H9 (cell line): ENCODE results near the gene KCNG2. TPM values are rescaled to one million over a fixed set of nuclear protein-coding genes. Genes with fewer than 3 reads are reported as not detected.
A peak's percentile ranks its signal among the peaks of the same experiment; 100 is the strongest.

Experiments used
- DNase-seq: peaks from one replicate; pipeline ENCODE4 v3.0.0-alpha.2; 2017
- H2AFZ ChIP-seq: one replicate; pipeline ENCODE4 v1.6.1; 2013; ENCODE audit warnings: mild to moderate bottlenecking, low read length, control low read depth, moderate library complexity
- H2AK5ac ChIP-seq: 2 replicates; pipeline ENCODE4 v1.6.1; 2013; ENCODE audit warnings: low read length, control low read depth, mixed read lengths; ENCODE audit not compliant: insufficient read length
- H2BK120ac ChIP-seq: one replicate; pipeline ENCODE4 v1.6.1; 2013; ENCODE audit warnings: low read depth, mild to moderate bottlenecking, low read length, control low read depth, inconsistent platforms; ENCODE audit not compliant: poor library complexity, severe bottlenecking
- H2BK12ac ChIP-seq: 2 replicates; pipeline ENCODE4 v1.6.1; 2013; ENCODE audit warnings: low read length, control low read depth, mixed read lengths, low read depth; ENCODE audit not compliant: insufficient read length
- H2BK15ac ChIP-seq: 2 replicates; pipeline ENCODE4 v1.6.1; 2013; ENCODE audit warnings: low read depth, low read length, control low read depth
- H2BK20ac ChIP-seq: one replicate; pipeline ENCODE4 v1.6.1; 2013; ENCODE audit warnings: low read depth, mild to moderate bottlenecking, low read length, control low read depth, inconsistent platforms; ENCODE audit not compliant: poor library complexity, severe bottlenecking
- H2BK5ac ChIP-seq: 2 replicates; pipeline ENCODE4 v1.6.1; 2013; ENCODE audit warnings: low read length, control low read depth, mixed read lengths; ENCODE audit not compliant: insufficient read length
- H3K14ac ChIP-seq: 2 replicates; pipeline ENCODE4 v1.6.1; 2013; ENCODE audit warnings: low read length, control low read depth; ENCODE audit not compliant: insufficient read depth
- H3K18ac ChIP-seq: 2 replicates; pipeline ENCODE4 v1.6.1; 2013; ENCODE audit warnings: low read depth, mild to moderate bottlenecking, mixed read lengths, low read length, control low read depth; ENCODE audit not compliant: insufficient read length
- H3K23ac ChIP-seq: 2 replicates; pipeline ENCODE4 v1.6.1; 2013; ENCODE audit warnings: low read length, control low read depth, mixed read lengths, low read depth; ENCODE audit not compliant: insufficient read length
- H3K23me2 ChIP-seq: 2 replicates; pipeline ENCODE4 v1.6.1; 2013; ENCODE audit warnings: low read depth, mild to moderate bottlenecking, mixed read lengths, low read length, control low read depth; ENCODE audit not compliant: insufficient read length, poor library complexity, severe bottlenecking
- H3K27ac ChIP-seq: 2 replicates; pipeline ENCODE4 v1.5.1; 2013; ENCODE audit warnings: low read length, control low read depth, mixed read lengths, low read depth; ENCODE audit not compliant: insufficient read length
- H3K27me3 ChIP-seq: 2 replicates; pipeline ENCODE4 v1.6.1; 2013; ENCODE audit warnings: low read length, control low read depth, inconsistent platforms; ENCODE audit not compliant: insufficient read depth
- H3K4ac ChIP-seq: 2 replicates; pipeline ENCODE4 v1.6.1; 2013; ENCODE audit warnings: low read depth, mild to moderate bottlenecking, control low read depth, inconsistent platforms, low read length, moderate library complexity
- H3K4me1 ChIP-seq: 2 replicates; pipeline ENCODE4 v1.6.1; 2013; ENCODE audit warnings: low read length, control low read depth, inconsistent platforms; ENCODE audit not compliant: insufficient read depth
- H3K4me2 ChIP-seq: 2 replicates; pipeline ENCODE4 v1.6.1; 2013; ENCODE audit warnings: low read length, control low read depth, mixed read lengths; ENCODE audit not compliant: insufficient read length, insufficient read depth
- H3K56ac ChIP-seq: 2 replicates; pipeline ENCODE4 v1.6.1; 2013; ENCODE audit warnings: low read depth, mild to moderate bottlenecking, mixed read lengths, low read length, control low read depth; ENCODE audit not compliant: insufficient read length
- H3K79me1 ChIP-seq: 2 replicates; pipeline ENCODE4 v1.6.1; 2013; ENCODE audit warnings: low read depth, mild to moderate bottlenecking, moderate library complexity, low read length, control low read depth, inconsistent platforms; ENCODE audit not compliant: insufficient read depth, poor library complexity, severe bottlenecking
- H3K79me2 ChIP-seq: 2 replicates; pipeline ENCODE4 v1.6.1; 2013; ENCODE audit warnings: low read length, control low read depth, inconsistent platforms; ENCODE audit not compliant: insufficient read depth
- H3K9ac ChIP-seq: 2 replicates; pipeline ENCODE4 v1.6.1; 2013; ENCODE audit warnings: low read length, control low read depth, mixed read lengths; ENCODE audit not compliant: insufficient read length; ENCODE audit errors: extremely low read depth
- H3K9me3 ChIP-seq: one replicate; pipeline ENCODE4 v1.6.1; 2013; ENCODE audit warnings: low read depth, low read length, inconsistent platforms; ENCODE audit not compliant: control insufficient read depth
- H3T11ph ChIP-seq: one replicate; pipeline ENCODE4 v1.6.1; 2013; ENCODE audit warnings: mild to moderate bottlenecking, low read length, control low read depth, inconsistent platforms
- H4K20me1 ChIP-seq: one replicate; pipeline ENCODE4 v1.6.1; 2013; ENCODE audit not compliant: control insufficient read depth, insufficient read length, insufficient read depth
- H4K5ac ChIP-seq: 2 replicates; pipeline ENCODE4 v1.6.1; 2013; ENCODE audit warnings: low read depth, mild to moderate bottlenecking, mixed read lengths, low read length, control low read depth; ENCODE audit not compliant: insufficient read length
- H4K8ac ChIP-seq: replicated peaks from 2 replicates; pipeline ENCODE4 v1.6.1; 2013; ENCODE audit warnings: low read length, control low read depth, mixed read lengths, low read depth; ENCODE audit not compliant: insufficient read length
- H4K91ac ChIP-seq: 2 replicates; pipeline ENCODE4 v1.6.1; 2013; ENCODE audit warnings: low read depth, mild to moderate bottlenecking, moderate library complexity, mixed read lengths, low read length, control low read depth; ENCODE audit not compliant: insufficient read length
- H3K27ac Mint-ChIP-seq, 3 experiments: 2 replicates in 2 of 3; 3 replicates in 1 of 3; pipeline ENCODE4 v1.8.0; 2020 to 2021; ENCODE audit warnings: mixed read lengths in 3 of 3, mild to moderate bottlenecking in 1 of 3, moderate library complexity in 1 of 3
- H3K27me3 Mint-ChIP-seq: 2 replicates; pipeline ENCODE4 v1.8.0; 2021; ENCODE audit warnings: low read depth, mild to moderate bottlenecking, moderate library complexity, mixed read lengths
- H3K36me3 Mint-ChIP-seq, 3 experiments: 2 replicates in 2 of 3; 3 replicates in 1 of 3; pipeline ENCODE4 v1.8.0; 2020 to 2021; ENCODE audit warnings: low read depth in 3 of 3, mixed read lengths in 3 of 3; ENCODE audit not compliant: insufficient read depth in 1 of 3
- H3K4me1 Mint-ChIP-seq, 2 experiments: 2 replicates each; pipeline ENCODE4 v1.8.0; 2020; ENCODE audit warnings: mixed read lengths in 2 of 2
- H3K4me3 Mint-ChIP-seq, 2 experiments: 2 replicates in 1 of 2; 3 replicates in 1 of 2; pipeline ENCODE4 v1.8.0; 2020 to 2021; ENCODE audit warnings: mild to moderate bottlenecking in 2 of 2, mixed read lengths in 2 of 2, moderate library complexity in 1 of 2
- H3K9me3 Mint-ChIP-seq, 2 experiments: 2 replicates in 1 of 2; 3 replicates in 1 of 2; pipeline ENCODE4 v1.8.0; 2020; ENCODE audit warnings: mild to moderate bottlenecking in 2 of 2, mixed read lengths in 2 of 2, moderate library complexity in 1 of 2
- CTCF ChIP-seq: fragments of 200-600 bp; sonication (generic); conservative IDR thresholded peaks from 3 replicates; pipeline ENCODE4 v1.8.0; 2021; ENCODE audit warnings: antibody characterized with exemption, mild to moderate bottlenecking
- WGBS: extraction: QIAGEN DNeasy Blood & Tissue Kit; methylation state at CpG from one replicate; pipeline ENCODE4 v1.1.7; 2013; ENCODE audit warnings: missing lambda C conversion rate, low lambda C conversion rate, mixed read lengths; ENCODE audit not compliant: insufficient read length; ENCODE audit errors: extremely low coverage; 5-methylcytosine and 5-hydroxymethylcytosine counted together
- total RNA-seq: library from RNA; stranded (reverse); gene quantifications from 2 replicates; pipeline ENCODE4 v1.2.1, GENCODE V29; 2021

Gene KCNG2
- total RNA-seq, 1 experiment from 2014 or later = 0.15 TPM

GRCh38 chr18:79942786-79943607 is 145.3 kb downstream of the KCNG2 start:
- Histone ChIP-seq H4K5ac (no peak overlapping the region), H3K56ac (no peak overlapping the region), H3K27ac (no peak overlapping the region), H3K79me1 (no peaks in the 10 kb centered on the region), H3K79me2 (no peaks in the 10 kb centered on the region), H2BK120ac (no peak overlapping the region), H2BK12ac (no peak overlapping the region), H3K9ac (no peak overlapping the region), H4K91ac (no peak overlapping the region), H3K18ac (no peak overlapping the region), H3K4me1 (no peaks in the 10 kb centered on the region), H3K23me2 (no peaks in the 10 kb centered on the region), H2BK20ac (no peak overlapping the region), H3K4me2 (no peak overlapping the region), H3T11ph (no peak overlapping the region), H4K20me1 (no peaks in the 10 kb centered on the region), H3K23ac (no peak overlapping the region), H2BK5ac (no peak overlapping the region), H4K8ac (no peak overlapping the region), H3K9me3 (no peaks in the 10 kb centered on the region), H3K14ac (no peak overlapping the region), H3K27me3 (no peaks in the 10 kb centered on the region), H2AFZ (no peak overlapping the region), H3K4ac (no peak overlapping the region), H2AK5ac (no peak overlapping the region), H2BK15ac (no peak overlapping the region)
- Mint-ChIP-seq H3K27me3 (peaks cover under 1% of the 10 kb centered on the region), H3K27ac (peak overlapping the region in 1 of 3 experiments; percentile 44; a peak in 1 of 7 replicates), H3K4me3 (no peak overlapping the region), H3K4me1 (peaks cover 7 to 17% of the 10 kb centered on the region in 2 experiments), H3K9me3 (no peaks in the 10 kb centered on the region; a peak in 1 of 5 replicates), H3K36me3 (peaks cover 0 to 16% (median 4%) of the 10 kb centered on the region in 3 experiments; a peak in 5 of 7 replicates)
- peak; percentile 25 for DNase-seq
- TF ChIP-seq CTCF = no peak
- no CpG with 5 or more reads among the region's 31 CpGs for WGBS
